ENCODE data around the gene MAX.
A peak's percentile ranks its signal among the peaks of the same experiment; 100 is the strongest.

Gene MAX

DNA sequence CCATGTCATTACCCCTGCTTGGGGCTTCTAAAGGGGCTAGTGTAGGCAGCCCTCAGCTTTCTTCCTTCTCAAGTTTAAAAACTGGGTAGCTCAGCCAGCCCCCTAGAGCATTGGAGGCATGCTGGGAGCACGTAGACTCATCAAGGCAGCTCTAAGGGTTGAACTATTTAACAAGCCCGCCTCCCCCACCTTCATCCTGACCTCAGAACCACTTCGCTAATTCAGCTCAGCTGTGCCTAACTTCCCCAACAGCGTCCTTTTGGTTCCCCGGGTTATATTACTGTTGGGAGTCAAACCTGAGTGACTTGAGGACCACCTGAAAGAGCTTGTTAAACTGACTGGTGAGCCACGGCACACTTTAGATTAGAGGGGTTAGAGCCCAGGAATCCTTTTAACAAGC is 30.1 kb downstream of the MAX start:
- no peak for DNase-seq

DNA sequence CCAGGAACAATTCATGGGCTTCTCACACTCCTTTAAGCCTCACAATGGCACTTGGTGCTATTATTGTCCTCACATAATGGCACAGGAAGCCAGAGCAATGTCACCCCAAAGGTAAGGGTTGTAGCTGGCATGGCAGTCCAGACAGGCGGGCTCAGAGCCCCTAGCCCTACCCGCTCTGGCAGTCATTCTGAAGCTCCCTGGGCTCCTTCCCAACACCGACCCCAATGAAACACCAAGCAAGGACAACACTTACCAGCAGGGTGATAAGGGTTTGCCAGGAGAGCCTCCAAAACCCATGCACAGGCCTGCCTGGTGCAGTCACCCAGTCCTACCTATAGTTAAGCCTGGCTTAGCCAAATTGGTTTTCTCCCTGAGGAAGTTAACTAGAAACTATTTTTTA is 30.8 kb downstream of the MAX start:
- no peak for DNase-seq

DNA sequence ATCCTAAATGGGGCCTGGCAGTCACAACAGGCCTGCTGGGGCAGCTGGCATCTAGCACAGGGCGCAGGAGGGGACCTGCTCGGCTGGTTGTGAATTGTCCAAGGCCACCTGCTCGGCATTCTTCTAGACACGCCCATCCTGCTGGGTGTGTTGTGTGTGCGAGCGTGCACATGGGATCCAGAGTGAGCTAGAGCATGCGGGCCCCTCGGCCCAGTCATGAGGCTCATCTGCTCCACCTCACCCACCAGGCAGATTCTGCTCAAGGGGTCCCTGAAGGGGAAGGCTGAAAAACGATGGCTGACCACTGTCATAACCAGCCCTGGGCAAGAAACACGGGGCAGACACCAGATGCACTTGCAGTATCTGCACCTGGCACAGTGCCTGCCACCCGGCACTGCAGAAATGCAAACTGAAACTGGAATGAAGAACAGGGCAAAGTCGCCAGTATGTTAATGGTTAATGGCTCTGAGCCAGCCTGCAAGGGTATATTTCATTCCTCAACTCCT is 31.8 kb downstream of the MAX start:
- peak; percentile 61 for DNase-seq

DNA sequence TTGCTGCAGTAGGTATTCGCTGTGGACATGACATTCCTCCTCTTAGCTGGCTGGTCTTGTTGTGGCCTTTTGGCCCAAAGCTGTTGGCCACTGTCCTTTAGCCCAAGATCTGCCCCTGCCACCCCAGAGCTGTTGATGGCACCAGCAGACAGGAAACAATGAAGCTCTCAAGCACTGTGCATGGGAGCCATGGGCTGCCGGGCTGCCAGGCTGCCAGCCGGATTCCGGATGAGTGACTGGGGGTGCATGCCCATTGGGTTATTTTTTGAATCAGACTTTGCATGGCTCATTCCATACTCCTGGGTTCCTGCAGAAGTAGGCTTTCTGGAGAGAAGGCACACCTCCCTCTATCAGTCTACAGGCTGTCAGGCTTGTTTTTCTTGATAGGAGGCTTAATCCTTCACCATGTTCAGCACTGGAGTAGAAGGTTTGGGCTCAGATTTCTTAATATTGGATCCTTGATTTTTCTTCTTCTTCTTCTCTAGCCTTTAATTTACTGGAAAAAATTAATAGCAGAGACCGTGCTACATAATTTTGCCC is 32.4 kb downstream of the MAX start:
- DNase-seq: no peak

DNA sequence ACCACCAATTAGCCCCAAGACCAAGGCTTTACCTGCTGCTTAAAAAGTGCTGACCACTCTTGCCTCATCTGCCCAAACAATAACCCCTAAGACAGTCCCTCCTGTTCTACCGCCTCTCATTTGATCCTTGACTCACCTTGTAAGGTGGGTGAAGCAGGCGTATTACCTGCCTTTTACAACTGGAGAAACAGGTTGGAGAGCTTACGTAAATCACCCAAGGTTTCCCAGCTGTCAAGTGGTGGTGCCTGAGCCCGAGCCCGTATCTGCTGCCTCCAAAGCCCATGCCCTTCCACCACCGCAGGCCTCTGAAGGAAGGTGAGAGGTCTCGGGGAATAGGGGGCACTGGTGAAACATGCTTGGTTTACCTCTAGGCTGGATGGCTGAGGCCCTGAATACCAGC is 36.6 kb downstream of the MAX start:
- DNase-seq: no peak

DNA sequence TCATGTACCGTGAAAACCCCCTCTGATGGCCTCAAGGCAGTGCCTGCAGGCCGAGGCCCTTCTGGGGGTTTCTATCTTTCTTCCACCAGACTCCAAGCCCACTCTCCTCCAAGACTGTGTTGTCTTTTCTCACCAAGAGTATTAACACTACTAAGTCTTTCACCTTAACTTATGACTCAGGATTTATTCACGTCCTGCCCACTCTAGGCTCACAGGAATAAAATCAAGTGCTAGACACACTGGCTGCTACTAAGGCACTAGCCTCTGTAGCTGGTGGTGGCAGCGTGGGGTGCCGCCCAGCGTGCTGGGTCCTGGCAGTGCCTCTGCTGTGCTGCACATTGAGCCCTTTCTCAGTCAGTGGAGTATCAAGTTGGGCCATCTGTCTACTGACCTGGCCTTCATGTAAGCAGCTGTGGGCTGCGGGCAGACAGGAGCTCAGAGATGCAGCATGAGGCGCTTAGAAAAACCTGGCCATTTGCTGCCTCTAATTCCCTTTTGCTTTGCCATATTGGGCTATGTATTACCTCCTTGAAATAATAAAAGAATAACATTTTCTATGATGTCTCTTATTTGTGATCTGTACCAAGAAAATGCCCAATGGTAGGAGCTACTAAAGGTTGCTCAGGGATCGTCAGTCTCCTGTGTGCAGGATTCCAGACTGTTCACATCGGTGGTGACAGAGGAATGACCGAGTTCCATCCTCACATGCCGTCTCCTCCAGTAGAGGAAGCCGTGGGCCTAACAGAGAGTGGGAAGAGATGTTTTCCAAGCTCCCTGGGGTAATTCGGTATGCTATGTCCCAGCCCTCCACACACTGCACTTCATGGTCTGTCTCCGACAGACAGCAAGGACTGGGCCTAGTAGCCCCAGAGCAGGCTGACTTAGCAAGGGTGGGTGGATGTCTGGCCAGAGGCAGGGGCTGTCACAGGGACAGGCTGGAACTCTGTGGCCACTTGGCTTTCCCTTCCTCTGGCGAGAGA is 39.9 kb downstream of the MAX start:
- DNase-seq: no peak

DNA sequence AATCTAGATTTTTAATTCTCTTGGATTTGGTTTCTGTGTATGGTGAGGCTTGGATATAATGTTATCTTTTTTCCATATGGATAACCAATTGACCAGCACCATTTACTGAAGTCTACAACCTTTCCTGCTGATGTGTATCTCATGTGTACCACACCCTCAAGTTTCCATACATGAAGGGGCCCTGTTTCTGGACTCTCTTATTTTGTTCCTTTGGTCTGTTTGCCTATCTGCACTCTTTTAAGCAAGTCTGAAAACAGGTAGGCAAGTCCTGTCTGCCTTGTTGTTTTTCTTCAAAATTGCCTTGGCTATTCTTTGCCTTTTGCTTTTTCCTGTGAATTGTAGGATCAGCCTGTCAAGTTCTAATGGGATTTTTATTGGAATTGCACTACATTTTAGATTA is 44.6 kb downstream of the MAX start:
- no peak for DNase-seq

DNA sequence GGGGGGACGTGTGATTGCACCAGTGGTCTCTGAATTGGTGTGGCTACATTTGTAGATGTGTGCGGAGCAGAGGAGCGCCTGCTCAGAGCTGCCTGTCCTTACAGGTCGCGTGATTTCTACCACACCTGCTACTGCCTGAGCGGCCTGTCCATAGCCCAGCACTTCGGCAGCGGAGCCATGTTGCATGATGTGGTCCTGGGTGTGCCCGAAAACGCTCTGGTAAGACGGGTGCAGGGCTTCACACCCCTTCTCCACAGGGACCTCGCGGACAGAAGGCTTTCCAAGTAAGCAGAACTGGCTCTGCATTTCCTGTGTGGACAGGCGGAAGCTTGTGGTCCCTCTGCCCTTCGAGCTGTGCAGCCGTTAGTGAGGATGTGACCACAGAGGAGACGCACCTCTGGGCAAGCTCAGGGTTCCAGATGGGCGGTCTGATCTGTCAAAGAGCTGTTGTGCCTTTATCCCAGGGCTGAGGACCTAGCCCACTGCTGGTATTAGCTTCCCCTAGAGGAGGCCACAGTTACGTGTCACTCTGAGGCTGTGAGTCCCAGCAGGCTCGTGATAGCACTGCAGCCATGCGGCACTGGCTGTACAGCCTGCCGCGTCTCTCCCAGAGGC is 47.7 kb downstream of the MAX start:
- no peak for DNase-seq

DNA sequence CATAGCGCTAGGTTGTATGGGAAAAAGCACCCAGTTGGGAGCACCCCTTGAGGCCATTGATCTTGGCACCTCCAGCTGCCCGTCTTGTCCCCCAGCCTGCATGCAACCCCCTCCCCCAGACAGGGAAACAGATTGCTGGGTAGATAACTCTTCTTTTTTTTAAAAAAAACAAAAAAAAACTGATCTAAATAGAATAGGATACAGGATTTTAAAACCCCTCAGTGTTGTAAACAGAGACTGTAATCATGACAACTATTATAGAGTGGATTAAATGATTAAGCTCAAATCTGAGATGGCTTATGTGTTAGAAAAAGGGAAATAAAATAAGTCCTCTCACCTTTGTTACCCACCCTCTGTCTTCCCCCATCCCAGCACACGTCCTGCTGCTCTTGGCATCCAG is 48.9 kb downstream of the MAX start:
- DNase-seq: no peak

DNA sequence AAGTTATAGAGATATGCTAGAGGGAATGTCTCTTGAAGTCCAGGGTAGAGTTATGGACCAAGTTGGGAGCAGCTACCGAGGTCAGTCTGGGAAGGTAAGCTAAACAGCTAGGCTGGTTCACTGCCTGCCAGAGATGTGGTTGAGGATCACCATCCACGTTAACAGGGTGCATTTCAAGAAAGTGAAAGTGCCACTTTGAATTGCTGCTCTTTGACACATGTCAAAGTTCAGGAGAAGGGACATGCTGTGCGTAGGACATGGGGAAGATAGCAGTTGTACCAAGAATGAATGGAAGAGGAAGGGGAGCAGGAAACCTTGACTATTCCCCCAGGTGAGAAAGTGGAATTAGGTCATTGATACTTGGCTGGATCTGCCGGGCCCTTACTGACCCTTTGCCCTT is 49.5 kb downstream of the MAX start:
- DNase-seq: no peak

DNA sequence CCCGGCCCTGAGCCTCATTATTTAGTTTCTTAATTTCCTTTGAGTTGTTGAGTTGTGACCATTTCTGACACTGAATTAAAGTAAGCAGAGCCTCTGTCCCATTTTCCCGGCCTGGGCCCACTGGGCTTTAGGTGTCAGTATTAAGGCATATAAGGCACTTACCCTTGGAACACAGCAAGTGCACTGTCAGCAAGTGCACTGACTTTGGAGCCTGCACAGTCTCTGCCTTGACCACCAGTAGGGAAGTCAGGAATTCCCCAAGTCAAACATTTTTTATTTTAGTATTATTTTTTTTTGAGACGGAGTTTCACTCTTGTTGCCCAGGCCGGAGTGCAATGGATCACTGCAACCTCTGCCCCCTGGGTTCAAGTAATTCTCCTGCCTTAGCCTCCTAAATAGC is 56.6 kb downstream of the MAX start:
- no peak for DNase-seq

DNA sequence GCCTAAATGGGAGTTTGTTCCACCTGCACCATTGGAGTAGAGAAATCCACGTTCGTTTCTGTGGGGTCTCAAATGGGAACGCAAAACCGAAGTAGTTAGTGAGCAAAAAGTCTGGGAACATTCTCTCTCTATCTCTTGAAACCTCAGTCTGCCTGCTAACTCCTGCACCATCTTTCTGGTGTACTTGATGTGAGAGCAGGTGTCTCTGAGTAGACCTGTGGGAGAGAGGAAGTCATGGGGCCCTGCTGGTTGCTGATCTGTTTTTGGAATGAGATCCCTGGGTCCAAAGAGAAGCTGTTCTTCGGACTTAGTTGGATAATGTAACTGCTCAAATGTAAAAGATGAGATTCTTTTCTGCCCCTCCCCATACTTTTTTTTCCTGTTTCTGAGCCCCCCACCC is 57.3 kb downstream of the MAX start:
- no peak for DNase-seq

DNA sequence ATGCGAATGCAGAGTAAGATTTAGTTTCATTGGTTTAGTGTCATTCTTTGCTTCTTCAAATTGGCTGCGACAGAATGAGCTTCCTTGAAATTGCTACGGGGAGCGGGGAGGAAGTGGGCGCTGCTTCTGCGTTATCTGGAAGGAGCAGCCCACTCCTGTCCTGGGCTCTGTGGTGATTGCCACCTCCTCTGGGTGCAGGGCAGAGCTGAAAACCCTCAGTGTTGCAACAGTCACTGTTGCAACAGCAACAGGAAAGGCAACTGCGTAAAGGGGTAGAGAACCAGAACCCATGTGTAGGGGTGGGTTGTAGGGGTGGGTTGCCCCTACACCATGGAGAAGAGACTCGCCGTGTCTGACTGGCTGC is 57.7 kb downstream of the MAX start:
- no peak for DNase-seq

DNA sequence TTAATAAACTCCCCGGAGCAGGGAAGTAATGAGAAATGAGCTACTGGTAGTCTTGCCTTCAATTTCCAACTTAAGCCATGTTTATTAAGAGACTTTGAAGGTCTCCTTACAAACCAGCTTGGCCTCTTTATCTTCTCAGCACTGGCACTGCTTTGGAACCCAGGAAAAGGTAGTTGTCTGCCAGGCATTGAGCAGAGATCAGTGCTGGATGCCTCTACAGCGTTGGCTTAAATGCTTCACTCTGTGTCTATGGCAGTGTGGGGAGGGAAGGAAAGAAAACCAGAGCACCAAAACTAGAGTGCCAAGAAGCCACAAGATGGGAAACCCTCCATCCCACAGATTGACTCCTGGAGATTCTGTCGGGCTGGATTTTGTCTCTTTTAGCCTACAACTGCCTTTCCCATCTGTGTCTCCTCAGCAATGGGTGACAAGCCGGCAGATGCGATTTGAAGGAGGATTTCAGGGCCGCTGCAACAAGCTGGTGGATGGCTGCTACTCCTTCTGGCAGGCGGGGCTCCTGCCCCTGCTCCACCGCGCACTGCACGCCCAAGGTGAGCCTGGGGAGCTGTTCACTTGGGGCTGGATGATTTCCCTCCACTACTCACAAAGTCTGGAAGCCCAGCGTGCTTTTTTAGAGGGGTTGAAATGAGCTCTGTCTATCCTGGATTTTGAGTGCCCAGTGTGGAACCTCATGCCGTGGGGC is 58.3 kb downstream of the MAX start:
- no peak for DNase-seq

DNA sequence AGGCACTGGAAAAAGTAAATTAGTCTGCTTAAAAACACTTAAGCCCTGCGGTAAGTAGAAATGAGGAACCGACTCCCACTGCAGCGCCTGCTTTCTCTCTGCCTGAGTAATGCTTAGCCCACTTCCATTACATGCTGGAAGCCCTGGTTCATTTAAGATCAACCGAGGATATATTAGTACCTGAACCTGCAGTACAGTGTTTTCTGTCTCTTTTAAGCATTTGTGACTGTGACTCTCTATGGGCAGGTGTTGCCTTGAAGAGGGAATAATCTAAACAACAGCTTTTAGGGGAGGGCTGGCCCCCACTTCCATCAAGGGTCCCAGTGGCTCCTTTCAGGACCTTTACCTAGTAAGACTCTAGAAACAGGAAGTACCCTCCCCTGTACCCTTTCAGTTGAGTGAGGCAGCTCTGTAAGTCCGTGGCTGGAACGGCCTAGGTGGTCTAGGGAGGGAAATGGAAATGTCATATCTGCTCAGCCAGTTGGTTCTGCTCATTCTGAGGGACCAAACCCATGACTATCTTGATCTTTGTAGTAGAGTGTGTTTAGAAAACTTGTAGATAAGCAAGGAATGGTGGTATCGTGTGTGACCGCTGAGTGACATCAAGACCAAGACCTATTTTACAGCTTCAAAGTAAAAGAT is 59.5 kb downstream of the MAX start:
- no peak for DNase-seq

DNA sequence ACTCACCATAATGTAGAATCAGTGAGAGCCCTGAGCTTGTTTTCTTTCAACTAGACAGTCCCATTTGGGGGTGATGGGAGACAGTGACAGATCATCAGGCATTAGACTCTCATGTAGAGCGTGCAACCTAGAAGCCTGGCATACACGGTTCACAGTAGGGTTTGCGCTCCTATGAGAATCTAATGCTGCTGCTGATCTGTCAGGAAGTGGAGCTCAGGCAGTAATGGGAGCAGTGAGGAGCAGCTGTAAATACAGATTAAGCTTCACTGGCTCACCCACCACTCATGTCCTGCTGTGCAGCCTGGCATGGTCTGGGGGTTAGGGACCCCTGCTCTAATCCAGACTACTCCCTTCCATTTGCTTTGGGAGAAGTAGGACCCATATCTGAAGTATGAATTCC is 60.0 kb downstream of the MAX start:
- DNase-seq: no peak

DNA sequence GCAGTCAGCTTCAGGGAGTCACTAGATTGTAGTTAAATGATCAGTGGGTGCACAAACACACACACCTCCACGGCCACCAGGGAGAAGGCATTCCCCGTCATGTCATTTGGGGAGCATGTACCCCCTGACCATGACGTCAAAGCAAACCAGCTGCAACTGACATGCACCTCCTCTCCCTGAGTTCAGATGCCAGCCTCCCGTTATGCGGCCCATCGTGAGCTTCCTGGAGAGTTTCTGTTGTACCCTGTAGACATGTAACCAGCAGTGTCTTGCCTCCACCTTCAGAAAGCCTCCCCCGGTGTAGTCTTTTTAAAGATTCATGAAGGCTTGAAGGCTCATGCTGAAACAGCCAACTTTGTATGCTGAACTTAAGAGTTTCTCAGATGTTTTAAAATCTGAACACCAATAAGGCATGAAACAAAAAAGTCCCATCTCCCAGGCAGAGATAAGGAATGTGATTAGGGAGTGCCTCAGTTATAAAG is 60.8 kb downstream of the MAX start:
- no peak for DNase-seq

DNA sequence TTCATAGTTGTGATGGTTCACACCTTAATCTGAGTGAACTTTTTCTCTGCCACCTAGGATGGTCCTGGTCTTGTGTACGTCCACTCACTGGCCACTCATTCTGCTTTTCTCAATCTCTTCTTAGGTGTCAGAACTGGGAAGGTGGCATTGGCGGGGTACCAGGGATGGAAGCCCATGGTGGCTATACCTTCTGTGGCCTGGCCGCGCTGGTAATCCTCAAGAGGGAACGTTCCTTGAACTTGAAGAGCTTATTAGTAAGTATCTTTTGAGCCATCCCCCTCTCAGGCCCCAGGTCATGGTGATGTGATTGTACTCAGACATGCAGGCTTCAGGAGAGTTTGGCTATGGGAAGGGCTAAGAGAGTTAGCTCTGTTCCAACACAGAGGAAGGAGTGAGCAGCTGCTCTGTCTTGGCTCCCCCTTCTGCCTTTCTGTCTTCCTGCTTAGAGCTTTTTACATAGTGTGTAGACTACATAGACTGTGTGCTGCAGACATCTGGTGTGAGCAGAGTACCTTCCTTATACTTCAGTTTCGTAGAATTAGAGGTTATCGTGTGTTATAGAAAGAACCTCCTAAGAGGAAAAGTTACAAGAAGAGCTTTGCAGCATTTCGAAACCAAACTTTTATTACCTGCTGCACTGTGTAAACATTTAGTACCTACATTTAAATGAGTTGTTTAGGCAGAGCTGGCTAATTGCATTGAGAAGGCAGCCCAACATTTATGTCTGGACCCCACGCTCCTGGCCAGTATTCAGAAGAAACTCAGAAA is 61.5 kb downstream of the MAX start:
- no peak for DNase-seq

DNA sequence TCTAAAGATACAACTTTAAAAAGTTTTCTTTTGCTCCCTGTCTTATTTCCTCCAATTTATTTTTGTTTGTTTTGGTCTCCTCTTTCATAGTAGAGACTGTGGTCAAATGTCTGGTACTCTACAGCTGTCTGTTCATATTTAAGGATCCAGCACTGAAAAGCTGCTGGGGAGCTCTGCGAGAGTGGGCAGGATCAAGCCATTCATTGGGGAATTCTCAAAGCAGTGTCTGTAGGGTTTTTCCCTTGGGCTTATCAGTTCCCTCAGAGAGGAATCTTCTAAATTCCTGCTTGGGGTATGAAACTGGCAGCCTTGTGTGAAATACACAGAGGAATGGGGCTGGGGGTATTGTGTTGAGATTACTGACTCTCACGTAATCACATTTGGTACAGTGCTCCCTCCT is 63.4 kb downstream of the MAX start:
- DNase-seq: no peak

DNA sequence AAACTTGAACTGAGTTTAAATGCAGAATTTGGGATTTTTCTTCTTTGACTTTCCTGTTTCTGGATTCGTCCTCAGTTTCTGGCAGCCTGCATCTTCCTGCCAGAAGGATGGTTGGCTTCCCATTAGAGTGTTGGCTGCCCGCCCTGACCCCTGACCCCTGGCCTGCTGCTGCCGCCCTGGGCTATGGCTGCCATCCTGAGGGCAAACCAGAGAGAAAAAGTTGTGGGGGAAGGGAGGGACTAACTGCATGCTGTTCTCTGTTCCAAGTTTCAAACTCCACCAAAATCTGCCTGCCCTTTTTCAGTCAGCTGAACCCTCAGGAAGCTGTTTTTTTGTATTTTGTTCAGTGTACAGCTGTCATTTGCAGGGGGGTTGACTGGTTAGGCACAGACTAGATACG is 67.3 kb downstream of the MAX start:
- DNase-seq: no peak

DNA sequence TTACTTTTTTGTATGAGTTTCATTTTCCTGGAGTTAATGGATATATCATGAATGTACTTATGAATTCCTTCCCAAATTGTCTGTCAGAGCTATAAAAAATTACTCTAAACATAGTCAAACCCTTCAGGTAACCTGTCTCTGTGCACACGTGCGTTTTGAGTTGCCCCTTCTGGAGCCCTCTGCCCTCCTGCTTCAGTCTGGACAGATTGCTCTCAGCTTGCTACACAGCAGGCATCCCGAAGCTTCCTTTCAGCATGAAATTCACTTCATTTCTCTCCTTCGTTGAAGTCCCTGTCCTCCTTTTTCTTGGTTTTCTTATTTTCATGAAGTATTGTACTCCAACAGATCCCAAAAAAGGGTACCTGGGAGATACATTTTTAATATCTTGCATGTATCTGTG is 68.3 kb downstream of the MAX start:
- no peak for DNase-seq

DNA sequence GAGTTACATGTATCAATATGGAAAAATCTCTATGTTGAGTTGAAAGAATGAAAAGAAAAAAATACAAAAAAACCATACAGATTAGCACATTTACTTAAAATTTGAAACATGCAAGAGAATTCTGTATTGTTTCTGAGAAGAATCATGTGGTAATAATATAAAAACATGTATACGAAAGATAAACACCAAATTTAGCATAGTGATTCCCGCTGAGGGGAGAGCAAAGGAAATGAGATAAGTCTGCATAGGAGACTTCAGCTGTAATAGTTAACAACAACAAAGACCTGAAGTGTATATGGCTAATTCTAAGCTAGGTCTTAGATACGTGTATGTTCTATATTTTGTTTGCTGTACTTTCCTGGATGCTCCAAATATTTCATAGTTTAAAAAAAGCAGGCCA is 69.1 kb downstream of the MAX start:
- no peak for DNase-seq
